Stimulated activated CD8-positive, alpha-beta memory T cell treated with anti-CD3 and anti-CD28 coated beads, Interleukin-7, amount 100 ng/mL, for 4 hours (primary cell): Measurements from ENCODE around the gene SEPTIN11.

ENCODE experiments used
- DNase-seq, 2 donors: peaks; one replicate each; pipeline ENCODE4 v3.0.0-alpha.2; 2020; ENCODE audit warnings: low read depth in 2 of 2

The SEPTIN11 gene

DNA sequence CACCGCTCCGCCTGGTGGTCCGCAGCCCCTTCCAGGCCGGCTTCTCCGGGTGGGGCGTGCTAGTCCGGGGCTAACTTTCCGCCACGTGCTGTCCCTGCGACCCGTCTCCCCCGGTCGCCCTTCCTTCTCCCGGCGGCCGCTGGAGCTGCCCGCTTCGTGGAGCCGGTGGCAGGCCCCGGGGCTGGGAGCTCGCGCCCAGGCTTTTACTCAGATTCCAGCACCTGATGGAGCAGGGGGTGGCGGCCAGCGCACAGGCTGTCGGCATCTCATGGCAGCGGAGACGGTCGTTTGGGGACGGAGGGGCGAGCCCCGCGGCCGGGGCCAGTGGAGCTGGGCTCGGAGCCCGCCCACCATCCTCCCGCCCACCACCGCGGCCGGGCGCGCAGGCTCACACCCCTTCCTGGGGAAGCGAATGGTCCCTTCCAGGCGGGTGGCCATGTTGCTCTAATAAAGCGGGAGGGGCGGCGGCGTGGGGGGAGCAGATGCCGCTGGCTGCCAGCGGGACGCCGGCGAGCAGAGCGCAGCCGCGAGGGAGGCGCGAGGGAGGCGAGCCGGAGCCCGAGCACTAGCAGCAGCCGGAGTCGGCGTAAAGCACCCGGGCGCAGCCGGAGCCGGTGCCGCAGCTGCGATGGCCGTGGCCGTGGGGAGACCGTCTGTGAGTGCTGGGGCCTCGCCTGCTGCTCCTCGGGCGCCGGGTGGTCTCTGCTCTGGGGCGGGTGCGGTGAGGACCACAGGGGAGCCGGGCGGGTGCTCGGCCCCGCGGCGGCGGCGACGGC is at the start of gene SEPTIN11:
SEPTIN11 (plus strand) TSS at position 477 of the 776 bp plus-strand sequence; CDS start at position 629, 152 bp downstream.
- DNase-seq, result peak; percentile 72 to 83

DNA sequence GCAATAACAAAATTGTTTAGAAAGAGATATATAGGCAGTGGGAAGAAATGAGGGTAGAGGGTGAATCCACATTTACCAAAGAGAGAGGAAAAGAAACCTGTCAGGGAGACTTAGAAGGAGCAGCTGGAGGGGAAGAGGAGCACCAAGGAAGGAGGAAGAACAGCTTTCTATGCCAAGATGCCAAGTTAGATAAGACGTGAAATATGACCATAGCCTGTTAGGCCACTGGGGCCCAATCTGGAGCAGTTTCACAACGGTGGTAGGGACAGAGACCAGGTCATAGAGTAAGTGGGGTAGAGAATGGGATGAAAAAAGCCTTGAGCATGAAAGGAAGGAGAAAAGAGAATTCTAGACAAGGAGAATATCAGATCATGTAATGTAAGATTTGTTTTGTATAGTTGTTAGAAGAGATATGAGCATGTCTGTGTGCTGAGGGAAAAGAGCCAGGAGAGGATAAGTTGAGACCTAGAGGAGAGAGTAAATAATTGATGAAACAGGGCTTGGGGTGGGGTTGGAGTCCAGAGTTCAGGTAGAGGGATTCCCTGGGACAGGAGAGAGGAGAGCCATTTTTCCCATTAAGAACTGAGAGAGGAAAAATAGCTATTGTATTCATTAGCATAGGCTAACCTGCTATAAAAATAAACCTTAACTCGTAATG is 47.2 kb upstream of the SEPTIN11 start:
- no peak for DNase-seq

DNA sequence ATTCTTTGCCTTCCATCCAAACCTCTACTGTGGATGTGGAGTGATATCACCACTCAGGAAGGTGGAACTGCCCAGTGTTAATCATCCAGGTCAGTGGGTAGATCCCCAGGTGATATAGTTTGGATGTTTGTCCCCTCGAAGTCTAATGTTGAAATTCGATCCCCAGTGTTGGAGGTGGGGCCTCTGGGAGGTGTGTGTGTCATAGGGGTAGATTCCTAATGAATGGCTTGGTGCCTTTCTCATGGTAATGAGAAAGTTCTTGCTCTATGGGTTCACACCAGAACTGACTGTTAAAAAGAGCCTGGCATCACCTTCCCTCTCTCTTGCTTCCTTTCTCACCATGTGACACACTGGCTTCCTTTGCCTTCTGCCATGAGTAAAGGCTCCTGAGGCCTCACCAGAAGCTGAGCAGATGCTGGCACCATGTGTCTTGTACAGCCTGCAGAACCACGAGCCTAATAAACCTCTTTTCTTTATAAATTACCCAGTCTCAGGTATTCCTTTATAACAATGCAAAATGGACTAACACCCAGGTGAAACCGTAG is 44.8 kb upstream of the SEPTIN11 start:
- no peak for DNase-seq

DNA sequence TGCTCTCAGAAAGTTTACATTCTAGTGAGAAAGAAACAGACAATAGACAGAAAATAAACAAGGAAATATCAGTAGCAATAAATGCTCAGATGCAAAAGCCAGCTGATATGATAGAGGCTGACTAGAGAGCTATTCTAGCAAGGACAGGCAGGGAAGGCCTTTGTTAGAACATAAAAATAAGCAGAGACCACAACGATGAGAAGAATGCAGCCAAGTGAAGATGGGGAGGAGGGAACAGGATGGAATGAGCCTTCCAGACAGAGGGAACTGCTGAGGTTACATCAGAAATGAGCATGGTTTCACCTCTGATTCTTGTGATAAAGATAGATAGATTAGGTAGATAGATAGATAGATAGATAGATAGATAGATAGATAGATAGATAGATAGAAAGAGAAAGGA is 44.0 kb upstream of the SEPTIN11 start:
- no peak for DNase-seq

DNA sequence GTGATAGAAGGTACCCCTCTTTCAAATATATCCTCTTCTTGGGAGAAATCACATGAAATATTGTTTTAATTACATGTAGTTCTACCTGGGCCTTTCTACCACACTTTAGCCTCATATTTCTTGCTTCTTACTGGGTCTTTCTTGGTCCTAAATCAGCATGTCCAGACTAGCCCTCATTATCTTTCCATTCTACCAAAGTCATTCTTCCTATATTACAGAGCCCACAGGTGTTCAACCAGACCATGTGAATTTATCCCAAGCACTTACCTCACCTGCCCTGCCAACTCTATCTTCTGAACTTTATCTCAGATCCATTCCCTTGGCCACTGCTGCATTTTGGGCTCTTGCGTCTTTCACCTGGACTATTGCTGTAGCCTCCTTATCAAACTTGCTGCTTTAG is 39.8 kb upstream of the SEPTIN11 start:
- no peak for DNase-seq

DNA sequence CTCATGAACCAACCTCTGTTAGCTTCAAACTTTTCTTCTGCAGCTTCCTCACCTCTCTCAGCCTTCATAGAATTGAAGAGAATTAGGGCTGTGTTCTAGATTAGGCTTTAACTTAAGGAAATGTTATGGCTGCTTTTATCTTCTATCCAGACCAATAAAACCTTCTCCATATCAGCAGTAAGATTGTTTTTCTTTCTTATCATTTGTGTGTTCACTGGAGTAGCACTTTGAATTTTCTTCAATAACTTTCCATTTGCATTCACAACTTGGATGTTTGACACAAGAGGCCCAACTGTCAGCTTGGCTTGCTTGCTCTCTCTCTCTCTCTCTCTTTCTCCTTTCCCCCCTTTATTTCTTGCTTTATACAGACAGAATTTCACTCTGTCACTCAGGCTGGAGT is 28.8 kb upstream of the SEPTIN11 start:
- no peak for DNase-seq

DNA sequence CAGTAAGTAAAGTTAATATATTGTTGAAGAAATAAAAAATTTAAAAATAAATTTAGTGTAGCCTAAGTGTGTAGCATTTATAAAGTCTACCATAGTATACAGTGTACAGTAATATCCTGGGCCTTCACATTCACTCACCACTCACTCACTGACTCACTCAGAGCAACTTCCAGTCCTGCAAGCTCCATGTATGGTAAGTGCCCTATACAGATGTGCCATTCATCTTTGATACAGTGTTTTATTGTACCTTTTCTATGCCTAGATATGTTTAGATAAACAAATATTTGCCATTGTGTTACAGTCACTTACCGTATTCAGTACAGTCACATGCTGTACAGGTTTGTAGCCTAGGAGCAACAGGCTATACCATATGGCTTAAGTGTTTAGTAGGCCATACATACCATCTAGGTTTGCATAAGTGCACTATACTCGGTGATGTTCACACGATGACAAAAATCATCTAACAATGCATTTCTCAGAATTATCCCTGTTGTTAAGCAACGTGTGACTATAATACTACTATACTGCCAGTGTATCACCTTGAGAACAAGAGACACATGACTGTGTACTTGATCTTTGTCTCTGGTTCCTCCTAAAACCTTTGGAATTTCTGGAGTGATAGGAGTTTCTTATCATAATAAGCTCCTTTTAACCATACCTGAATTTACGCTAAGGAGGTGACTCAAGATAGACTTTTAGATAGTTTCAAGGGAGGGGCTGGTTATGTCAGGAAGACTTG is 25.8 kb upstream of the SEPTIN11 start:
- no peak for DNase-seq

DNA sequence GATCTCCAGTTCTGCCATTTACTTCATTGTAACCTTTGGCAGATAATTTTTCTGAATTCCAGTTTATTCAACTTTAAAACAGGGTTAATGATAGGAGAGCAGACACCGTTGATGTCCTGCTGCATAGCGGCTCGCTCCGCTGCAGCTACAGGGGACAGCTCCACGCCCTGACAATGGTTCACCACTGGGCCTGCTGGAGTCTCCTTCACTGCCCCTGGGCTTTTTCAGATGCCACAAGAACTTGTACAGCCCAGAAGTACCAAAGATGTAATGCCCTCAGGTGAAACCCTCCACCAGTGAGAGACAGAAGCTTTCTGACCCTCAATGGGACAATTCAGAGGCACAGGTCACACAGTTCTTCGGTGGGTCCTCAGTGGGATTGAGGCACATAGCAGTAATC is 22.7 kb upstream of the SEPTIN11 start:
- no peak for DNase-seq

DNA sequence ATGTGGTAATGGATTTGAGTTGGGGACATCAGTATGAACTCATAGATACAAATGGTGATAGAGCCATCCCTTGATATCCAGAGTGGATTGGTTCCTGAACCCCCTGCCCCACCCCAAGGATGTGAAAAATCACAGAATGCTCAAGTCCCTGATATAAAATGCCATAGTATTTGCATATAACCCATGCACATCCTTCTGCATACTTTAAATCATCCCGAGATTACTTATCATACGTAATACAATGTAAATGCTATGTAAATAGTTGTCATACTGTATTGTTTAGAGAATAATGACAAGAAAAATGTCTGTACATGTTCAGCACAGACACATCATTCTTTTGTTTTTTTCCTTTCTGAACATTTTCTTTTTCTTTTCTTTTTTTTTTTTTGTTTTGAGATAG is 18.9 kb upstream of the SEPTIN11 start:
- no peak for DNase-seq

DNA sequence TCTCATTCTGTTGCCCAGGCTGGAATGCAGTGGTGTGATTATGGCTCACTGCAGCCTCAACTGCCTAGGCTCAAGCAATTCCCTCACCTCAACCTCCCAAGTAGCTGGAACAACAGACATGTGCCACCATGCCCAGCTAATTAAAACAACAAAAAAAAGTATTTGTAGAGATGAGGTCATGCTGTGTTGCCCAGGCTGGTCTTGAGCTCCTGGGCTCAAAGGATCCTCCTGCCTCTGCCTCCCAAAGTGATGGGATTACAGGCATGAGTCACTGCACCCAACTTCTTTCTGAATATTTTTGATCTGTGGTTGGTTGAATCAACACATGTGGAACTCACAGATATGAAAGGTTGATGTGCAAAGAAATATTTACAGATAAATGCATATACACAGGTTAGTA is 18.5 kb upstream of the SEPTIN11 start:
- no peak for DNase-seq

DNA sequence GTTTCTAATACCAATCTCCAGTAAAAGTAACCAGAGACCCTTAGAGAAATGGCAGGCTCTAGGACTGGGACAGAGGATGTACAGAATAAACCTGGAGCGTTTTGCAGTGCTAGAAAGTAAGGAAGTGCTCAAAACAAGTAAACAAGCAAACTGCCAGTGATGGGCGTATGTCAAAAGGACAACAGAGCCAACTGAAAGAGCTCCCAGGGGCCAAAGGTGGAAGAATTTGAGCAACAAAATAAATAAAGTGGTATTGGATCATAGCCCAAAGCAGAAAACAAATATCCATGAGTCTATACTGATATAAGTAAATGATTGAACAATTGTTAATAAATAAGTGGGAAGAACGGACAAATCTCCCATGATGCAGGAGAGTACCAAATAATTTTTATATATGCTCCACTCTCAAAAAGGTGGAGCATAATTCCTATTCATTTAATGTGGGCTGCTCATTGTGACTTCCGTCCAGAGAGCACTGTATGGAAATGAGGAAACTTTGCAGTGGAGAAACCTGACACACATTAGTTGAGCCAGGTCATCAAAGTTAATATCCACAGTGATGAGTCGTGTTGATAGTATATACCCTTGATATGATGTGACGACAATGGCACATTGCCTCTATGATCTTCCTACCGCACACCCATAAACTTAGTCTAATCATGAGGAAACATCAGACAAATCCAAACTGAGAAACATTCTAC is 17.8 kb upstream of the SEPTIN11 start:
- DNase-seq, result no peak

DNA sequence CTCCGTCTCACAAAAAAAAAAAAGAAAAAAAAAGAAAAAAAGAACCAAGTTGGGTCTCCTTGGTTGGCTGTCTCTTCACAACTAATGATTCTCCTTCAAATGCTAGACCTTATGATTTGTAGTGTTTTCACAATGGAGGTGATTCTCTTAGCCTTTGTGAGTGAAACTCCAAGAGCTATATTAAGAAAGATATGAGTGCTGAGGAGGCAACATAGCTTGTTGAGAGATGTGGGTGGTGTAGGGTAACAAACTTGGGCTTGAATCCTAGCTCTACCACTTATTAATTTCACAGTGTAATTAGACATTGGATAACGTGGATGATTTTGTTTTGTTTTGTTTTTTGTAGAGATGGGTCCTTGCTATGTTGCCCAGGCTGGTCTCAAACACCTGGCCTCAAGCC is 10.4 kb upstream of the SEPTIN11 start:
- DNase-seq, result no peak

DNA sequence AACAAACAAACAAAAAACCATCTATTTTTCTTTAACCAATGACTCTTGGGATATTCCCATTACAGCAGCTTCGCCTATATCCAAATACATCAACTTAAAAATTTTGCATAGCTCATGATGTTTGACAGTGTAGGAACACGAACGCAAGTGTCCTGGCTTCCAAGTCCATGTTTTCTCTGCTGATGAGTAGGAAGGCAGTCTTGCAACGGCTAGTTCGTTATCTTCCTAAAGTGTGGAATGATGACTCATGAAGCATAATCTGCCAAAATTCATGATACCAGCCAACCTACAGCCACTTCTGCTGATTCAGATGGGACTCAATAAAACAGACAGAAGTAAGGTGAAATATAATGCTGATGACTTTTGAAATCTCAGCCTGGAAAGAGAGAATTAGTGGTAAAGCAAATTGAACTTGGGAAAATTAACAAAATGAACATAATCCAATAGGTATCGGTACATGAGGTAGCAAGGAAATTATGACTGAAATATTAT is 6.4 kb upstream of the SEPTIN11 start:
- no peak for DNase-seq

DNA sequence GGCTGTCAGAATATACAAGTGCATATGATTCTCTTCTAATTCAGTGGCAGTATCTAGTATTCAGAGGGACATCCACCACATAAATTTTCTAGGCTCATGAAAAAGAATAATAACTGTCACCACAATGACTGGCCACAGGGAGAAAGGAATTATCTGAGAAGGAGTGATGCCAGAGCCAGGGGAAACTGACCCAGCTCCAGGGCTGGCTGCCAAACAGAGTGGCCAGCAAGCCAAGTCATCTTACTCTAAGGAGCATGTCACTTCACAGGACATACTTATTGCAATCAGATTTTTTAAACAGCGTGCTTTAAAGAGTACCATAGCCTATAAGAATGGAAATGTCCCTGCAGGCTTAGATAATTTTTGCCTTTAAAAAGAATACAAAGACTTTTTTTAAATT is 5.8 kb upstream of the SEPTIN11 start:
- DNase-seq, result no peak

DNA sequence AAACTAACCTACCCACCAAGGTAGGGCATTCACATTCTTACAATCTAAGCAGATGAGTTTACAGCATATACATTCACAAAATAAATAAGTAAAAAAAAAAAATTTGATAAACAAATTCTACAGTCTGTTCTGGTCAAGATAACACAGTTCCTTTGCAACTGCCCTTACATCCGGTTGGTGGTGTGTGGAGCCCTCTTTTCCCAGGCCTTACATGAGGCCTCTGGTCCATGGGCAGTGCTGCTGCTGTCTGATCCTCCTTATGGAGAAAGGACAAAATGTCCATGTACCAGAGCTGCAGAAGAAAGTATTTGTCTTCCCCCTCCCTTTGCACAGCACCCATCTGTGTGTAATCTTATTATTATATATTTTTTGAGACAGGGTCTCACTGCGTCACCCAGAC is 2.2 kb upstream of the SEPTIN11 start:
- no peak for DNase-seq

DNA sequence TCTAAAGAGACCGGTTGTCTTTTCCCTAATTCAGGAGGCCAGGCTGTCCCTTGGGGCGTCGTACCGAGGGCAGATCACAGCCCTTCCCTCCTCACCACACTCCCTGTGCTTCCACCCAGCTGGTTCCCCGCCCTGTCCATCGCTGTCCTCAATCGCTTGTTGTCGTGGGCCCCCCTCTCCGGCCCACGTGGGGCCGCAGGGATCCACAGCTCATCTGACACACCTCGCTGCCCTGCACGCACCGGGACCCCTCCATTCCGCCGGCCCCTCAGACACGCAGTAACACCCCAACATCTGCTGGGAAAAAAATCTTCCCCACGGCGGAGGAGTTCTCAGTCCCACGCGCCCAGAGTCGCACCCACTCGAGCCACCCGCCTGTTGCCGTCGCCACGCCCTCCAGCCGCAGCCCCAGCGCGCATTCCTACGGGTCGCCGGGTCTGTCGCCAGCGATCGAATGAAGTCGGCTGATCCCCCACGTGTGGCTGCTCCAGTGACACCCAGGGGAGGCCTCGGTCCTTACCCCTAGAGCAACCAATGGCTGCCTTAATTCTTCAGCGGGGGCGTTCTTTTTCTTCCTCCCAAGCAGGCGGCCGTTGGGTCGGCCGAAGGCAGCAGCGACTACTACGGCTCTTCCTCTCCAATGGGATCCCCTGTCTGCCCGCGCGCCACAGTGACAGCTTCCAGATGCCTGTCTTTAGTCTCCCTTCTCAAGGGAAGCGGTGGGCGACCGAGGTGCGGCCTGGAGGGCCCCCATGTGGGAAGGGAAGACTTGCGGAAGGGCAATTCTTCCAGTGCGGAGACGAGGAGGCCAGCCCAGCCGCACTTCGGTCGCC is 893 bp upstream of the SEPTIN11 start:
- DNase-seq, result peak; percentile 59 to 71

DNA sequence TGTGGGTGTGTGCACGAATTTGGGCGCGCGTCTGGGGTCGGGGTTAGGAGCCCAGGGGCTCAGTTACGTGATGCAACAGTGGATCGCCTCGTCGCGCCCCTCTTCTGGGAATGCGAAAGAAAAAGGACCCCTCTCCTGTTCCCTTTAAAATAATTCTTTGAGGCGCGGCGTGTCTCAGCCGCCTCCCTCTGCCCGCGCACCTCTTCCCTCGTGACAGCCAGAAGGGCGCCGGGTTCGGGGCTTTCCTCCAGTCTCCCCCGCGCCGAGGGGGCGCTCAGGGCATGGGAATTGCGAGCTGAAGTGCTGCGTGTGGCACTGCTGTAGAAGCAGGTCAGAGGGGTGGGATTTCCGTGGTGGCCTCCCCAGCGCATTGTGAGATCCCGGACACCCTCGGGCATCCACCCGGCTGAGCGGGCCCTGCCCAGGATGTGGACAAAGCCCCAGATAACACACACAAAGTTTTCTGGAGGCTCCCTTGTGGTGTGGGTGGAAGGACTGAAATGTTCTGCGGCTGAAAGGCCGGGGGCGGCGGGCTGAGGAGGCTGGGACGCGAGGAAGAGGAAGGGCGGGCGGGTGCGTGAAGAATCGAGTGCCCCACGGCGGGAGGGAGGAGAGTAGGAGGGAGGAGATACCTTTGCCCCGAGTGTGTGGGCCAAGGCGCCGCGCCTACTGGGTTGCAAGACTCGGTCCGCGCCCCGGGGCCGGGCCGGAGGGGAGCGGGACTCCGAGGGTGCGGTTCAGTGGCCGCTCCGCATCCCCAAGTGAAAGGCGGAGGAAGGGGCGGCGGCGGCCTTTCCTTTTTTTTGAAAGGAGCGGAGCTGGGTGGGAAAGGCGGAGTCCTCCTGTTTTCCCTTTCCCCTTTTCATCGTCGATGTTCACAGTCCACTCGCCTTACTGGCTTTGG is 752 bp downstream of the SEPTIN11 start:
- DNase-seq, result peak; percentile 33 to 63

DNA sequence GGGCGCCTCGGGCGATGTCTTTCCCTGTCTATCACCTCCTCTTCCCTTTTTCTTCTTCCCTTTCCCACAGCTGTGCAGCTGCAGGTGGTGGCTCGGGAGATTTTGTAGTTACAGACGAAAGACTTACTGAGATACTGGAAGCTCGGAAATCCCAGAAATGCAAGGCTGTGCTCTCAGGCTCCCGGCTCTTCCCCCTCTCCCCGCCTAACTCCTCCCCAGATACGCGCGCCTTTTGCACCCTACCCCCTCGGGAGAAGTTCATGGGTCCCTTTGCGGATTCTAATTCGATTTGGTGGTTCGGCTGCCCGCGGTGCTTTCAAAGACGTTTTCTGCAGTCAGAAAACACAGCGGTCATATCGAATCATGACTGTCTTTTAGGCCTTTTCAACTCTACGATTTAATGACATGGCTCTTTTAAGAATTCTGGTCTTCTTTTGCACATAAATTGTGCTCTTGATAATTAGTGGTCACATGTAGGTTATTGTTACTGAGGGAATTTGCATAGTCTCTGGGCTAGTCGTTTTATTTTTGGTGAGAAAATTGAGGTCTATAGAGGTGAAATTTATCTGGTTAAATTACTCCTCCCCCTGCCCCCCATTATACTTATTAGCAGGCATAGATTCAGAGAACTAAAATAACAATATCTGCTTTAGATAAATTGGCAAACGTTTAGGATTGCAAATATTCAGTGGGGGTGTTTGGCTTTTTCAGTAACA is 1.6 kb downstream of the SEPTIN11 start:
- no peak for DNase-seq

DNA sequence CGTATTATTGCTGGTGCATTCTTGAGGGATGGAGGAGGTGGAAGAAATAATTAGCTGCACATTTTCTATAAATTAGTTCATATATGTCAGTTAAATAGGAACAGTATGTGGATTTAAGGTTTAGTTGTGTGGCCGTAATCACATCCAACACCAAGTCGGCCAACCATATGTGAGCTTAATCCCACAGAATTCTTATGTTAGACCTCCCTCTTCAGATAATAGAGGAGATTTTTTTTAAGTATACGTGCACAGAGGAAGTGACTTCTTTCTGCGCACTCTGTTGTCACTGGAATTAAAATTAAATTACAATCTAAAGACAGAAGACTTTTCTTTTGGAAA is 2.1 kb downstream of the SEPTIN11 start:
- DNase-seq, result no peak
